Neural progenitor cell (in vitro differentiated cells): ENCODE results near the gene TNFRSF18. TPM values are rescaled to one million over a fixed set of nuclear protein-coding genes. Genes with fewer than 3 reads are reported as not detected.
A peak's percentile ranks its signal among the peaks of the same experiment; 100 is the strongest.

Experiments
- DNase-seq: peaks from one replicate; pipeline ENCODE4 v3.0.0-alpha.2; 2016; ENCODE audit warnings: low spot score
- H2AFZ ChIP-seq: fragments of 200-600 bp; sonication (generic); replicated peaks from 2 replicates; pipeline ENCODE4 v1.6.1; 2016; ENCODE audit warnings: antibody characterized with exemption
- H3F3A ChIP-seq: fragments of 200-600 bp; sonication (generic); 2 replicates; pipeline ENCODE4 v1.6.1; 2016; ENCODE audit warnings: antibody characterized with exemption, low read depth
- H3K27ac ChIP-seq: fragments of 200-600 bp; sonication (generic); 2 replicates; pipeline ENCODE4 v1.5.1; 2016; ENCODE audit warnings: mild to moderate bottlenecking
- H3K27me3 ChIP-seq: fragments of 200-600 bp; sonication (generic); 2 replicates; pipeline ENCODE4 v1.6.1; 2016; ENCODE audit warnings: mild to moderate bottlenecking, moderate library complexity
- H3K36me3 ChIP-seq: fragments of 200-600 bp; sonication (generic); 2 replicates; pipeline ENCODE4 v1.5.1; 2016
- H3K4me1 ChIP-seq: fragments of 200-600 bp; sonication (generic); 2 replicates; pipeline ENCODE4 v1.6.1; 2016; ENCODE audit warnings: mixed run types
- H3K4me2 ChIP-seq: fragments of 200-600 bp; sonication (generic); 2 replicates; pipeline ENCODE4 v1.6.1; 2016
- H3K4me3 ChIP-seq: fragments of 200-600 bp; sonication (generic); 2 replicates; pipeline ENCODE4 v1.5.1; 2016
- H3K79me2 ChIP-seq: fragments of 200-600 bp; sonication (generic); 2 replicates; pipeline ENCODE4 v1.6.1; 2016; ENCODE audit warnings: low read depth
- H3K9ac ChIP-seq: fragments of 200-600 bp; sonication (generic); 2 replicates; pipeline ENCODE4 v1.6.1; 2016
- H3K9me3 ChIP-seq: fragments of 200-600 bp; sonication (generic); 2 replicates; pipeline ENCODE4 v1.5.1; 2016; ENCODE audit warnings: low read depth
- H4K20me1 ChIP-seq: fragments of 200-600 bp; sonication (generic); 2 replicates; pipeline ENCODE4 v1.6.1; 2016; ENCODE audit warnings: low read depth
- H3K27ac Mint-ChIP-seq: 3 replicates; pipeline ENCODE4 v1.8.0; 2021; ENCODE audit warnings: mixed read lengths
- H3K27me3 Mint-ChIP-seq: 2 replicates; pipeline ENCODE4 v1.8.0; 2022; ENCODE audit warnings: low read depth, mild to moderate bottlenecking, inconsistent platforms, moderate library complexity, mixed read lengths; ENCODE audit not compliant: insufficient read depth
- H3K36me3 Mint-ChIP-seq: 3 replicates; pipeline ENCODE4 v1.8.0; 2021; ENCODE audit warnings: mixed read lengths
- H3K4me1 Mint-ChIP-seq: 3 replicates; pipeline ENCODE4 v1.8.0; 2021; ENCODE audit warnings: mixed read lengths
- H3K4me3 Mint-ChIP-seq: 3 replicates; pipeline ENCODE4 v1.8.0; 2021; ENCODE audit warnings: mild to moderate bottlenecking, moderate library complexity, mixed read lengths
- H3K9me3 Mint-ChIP-seq: 3 replicates; pipeline ENCODE4 v1.8.0; 2020; ENCODE audit warnings: mixed read lengths
- EZH2 ChIP-seq: fragments of 200-600 bp; sonication (generic); IDR thresholded peaks from 2 replicates; pipeline ENCODE4 v1.6.1; 2017; ENCODE audit warnings: antibody characterized with exemption, mild to moderate bottlenecking, moderate library complexity
- EZH2phosphoT487 ChIP-seq: fragments of 200-600 bp; sonication (generic); IDR thresholded peaks from 2 replicates; pipeline ENCODE4 v1.6.1; 2017; ENCODE audit warnings: antibody characterized with exemption
- total RNA-seq: library from RNA; depleted of rRNA; stranded (reverse); fragments of >200 nt; gene quantifications from 2 replicates; pipeline ENCODE4 v1.2.3, GENCODE V29; 2015; ENCODE audit warnings: low replicate concordance
- TF ChIP-seq, protein P1 (sequence below): fragments of 200-600 bp; sonication (generic); IDR thresholded peaks from 2 replicates; pipeline ENCODE4 v1.5.1; 2017; ENCODE audit warnings: antibody characterized with exemption, mild to moderate bottlenecking

TNFRSF18 gene
- total RNA-seq, 1 donor from 2014 or later: not detected

- Mint-ChIP-seq H3K36me3 (peaks cover 17% of the 10 kb centered on the region), H3K27me3 (peaks cover 6% of the 10 kb centered on the region), H3K9me3 (no peaks in the 10 kb centered on the region), H3K27ac (no peak overlapping the region), H3K4me1 (no peaks in the 10 kb centered on the region), H3K4me3 (no peak overlapping the region)
- Histone ChIP-seq H3K27ac (no peak overlapping the region), H3K9me3 (no peaks in the 10 kb centered on the region), H3K4me3 (no peak overlapping the region), H3K27me3 (no peaks in the 10 kb centered on the region), H3K9ac (no peak overlapping the region), H3K4me1 (no peaks in the 10 kb centered on the region), H4K20me1 (no peaks in the 10 kb centered on the region), H2AFZ (no peak overlapping the region), H3F3A (no peaks in the 10 kb centered on the region), H3K4me2 (no peak overlapping the region), H3K36me3 (no peaks in the 10 kb centered on the region), H3K79me2 (no peaks in the 10 kb centered on the region)
- TF ChIP-seq EZH2phosphoT487 (no peak), EZH2 (no peak)
- TF ChIP-seq, protein P1, sequence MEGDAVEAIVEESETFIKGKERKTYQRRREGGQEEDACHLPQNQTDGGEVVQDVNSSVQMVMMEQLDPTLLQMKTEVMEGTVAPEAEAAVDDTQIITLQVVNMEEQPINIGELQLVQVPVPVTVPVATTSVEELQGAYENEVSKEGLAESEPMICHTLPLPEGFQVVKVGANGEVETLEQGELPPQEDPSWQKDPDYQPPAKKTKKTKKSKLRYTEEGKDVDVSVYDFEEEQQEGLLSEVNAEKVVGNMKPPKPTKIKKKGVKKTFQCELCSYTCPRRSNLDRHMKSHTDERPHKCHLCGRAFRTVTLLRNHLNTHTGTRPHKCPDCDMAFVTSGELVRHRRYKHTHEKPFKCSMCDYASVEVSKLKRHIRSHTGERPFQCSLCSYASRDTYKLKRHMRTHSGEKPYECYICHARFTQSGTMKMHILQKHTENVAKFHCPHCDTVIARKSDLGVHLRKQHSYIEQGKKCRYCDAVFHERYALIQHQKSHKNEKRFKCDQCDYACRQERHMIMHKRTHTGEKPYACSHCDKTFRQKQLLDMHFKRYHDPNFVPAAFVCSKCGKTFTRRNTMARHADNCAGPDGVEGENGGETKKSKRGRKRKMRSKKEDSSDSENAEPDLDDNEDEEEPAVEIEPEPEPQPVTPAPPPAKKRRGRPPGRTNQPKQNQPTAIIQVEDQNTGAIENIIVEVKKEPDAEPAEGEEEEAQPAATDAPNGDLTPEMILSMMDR: no peak
- DNase-seq: no peak
These were observed 12.3 kb upstream of the TNFRSF18 start for GRCh38 chr1:1218524-1219200.

- H3K9me3 ChIP-seq: no peaks in the 10 kb centered on the region
- no peaks in the 10 kb centered on the region for H3K27me3 ChIP-seq
- H3K4me3 Mint-ChIP-seq: no peak overlapping the region
- H3K4me1 ChIP-seq: no peaks in the 10 kb centered on the region
- H3K36me3 Mint-ChIP-seq: peaks cover 13% of the 10 kb centered on the region
- no peaks in the 10 kb centered on the region for H3K36me3 ChIP-seq
- no peak overlapping the region for H3K4me2 ChIP-seq
- peaks cover 6% of the 10 kb centered on the region for H3K27me3 Mint-ChIP-seq
- DNase-seq: no peak
- H3K79me2 ChIP-seq: no peaks in the 10 kb centered on the region
- H3K9me3 Mint-ChIP-seq: no peaks in the 10 kb centered on the region
- no peak overlapping the region for H3K4me3 ChIP-seq
- TF ChIP-seq EZH2phosphoT487 (no peak), EZH2 (no peak)
- TF ChIP-seq, protein P1: no peak
- no peak overlapping the region for H2AFZ ChIP-seq
- no peak overlapping the region for H3K27ac ChIP-seq
- H3K27ac Mint-ChIP-seq: no peak overlapping the region
- no peaks in the 10 kb centered on the region for H3F3A ChIP-seq
- H3K4me1 Mint-ChIP-seq: no peaks in the 10 kb centered on the region
- no peaks in the 10 kb centered on the region for H4K20me1 ChIP-seq
- H3K9ac ChIP-seq: no peak overlapping the region
These were observed 11.5 kb upstream of the TNFRSF18 start for GRCh38 chr1:1217621-1218523.

DNA sequence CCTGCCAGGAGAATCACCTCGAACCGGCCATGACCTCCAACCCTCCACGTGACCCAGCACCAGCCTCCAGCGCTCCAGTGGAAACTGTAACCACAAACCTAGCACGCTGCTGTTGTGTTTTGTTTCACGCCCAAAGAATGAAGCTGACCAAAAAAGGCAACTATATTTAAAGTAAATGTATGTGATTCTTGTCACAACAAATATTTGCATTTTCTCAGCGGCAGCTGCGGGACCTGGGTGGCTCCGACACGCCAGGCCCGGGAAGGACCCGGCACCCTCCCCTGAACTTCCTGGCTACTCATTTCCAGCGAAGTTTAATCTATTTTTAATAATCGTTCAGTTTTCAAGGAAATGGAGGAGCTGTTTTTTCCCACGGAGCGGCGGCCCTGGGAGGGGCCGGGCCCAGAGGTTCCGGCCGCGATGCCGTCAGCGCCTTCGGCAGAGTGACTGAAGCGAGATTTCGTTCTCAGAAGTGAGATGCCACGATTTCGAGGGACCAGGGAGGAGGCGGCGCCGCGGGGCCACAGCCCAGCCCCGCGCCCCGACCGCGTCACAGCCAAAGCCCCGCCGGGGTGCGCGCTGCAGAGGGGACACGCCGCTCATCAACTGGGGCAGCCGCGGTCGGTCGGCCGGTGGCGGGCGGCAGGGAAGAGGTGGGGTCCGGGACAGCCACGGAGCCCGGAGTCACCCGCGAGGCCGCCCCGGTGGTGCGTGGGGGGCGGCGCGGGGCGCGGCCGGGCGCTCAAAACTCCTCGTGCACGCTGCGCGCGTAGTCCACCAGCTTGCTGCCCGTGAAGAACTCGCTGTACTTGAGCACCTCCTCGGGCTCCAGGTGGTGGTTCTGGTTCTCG, 10.6 kb upstream of the TNFRSF18 start:
- no peak overlapping the region for H3K27ac ChIP-seq
- H3K9ac ChIP-seq: no peak overlapping the region
- H3K4me3 ChIP-seq: no peak overlapping the region
- no peak for DNase-seq
- peaks cover 6% of the 10 kb centered on the region for H3K27me3 Mint-ChIP-seq
- no peaks in the 10 kb centered on the region for H3K9me3 Mint-ChIP-seq
- H4K20me1 ChIP-seq: no peaks in the 10 kb centered on the region
- no peak overlapping the region for H3K27ac Mint-ChIP-seq
- no peak overlapping the region for H2AFZ ChIP-seq
- H3K36me3 Mint-ChIP-seq: peaks cover 10% of the 10 kb centered on the region
- H3K36me3 ChIP-seq: no peaks in the 10 kb centered on the region
- H3K27me3 ChIP-seq: no peaks in the 10 kb centered on the region
- TF ChIP-seq, protein P1: no peak
- H3F3A ChIP-seq: no peaks in the 10 kb centered on the region
- no peaks in the 10 kb centered on the region for H3K4me1 ChIP-seq
- no peaks in the 10 kb centered on the region for H3K9me3 ChIP-seq
- peak overlapping the region; percentile 67 for H3K4me3 Mint-ChIP-seq
- H3K4me2 ChIP-seq: no peak overlapping the region
- no peaks in the 10 kb centered on the region for H3K4me1 Mint-ChIP-seq
- no peaks in the 10 kb centered on the region for H3K79me2 ChIP-seq
